Suprapubic skin (tissue), 4 donors: ENCODE data around the gene GSTO2. TPM values are rescaled to one million over a fixed set of nuclear protein-coding genes. Genes with fewer than 3 reads are reported as not detected.

Source experiments
- DNase-seq, 2 donors: peaks; one replicate each; pipeline ENCODE4 v3.0.0-alpha.2; 2019; ENCODE audit warnings: low spot score in 2 of 2
- H3K27ac ChIP-seq: fragments of 200-600 bp; sonication (generic); one replicate; pipeline ENCODE4 v1.5.1; 2019
- H3K27me3 ChIP-seq: fragments of 200-600 bp; sonication (generic); one replicate; pipeline ENCODE4 v1.5.1; 2019
- H3K36me3 ChIP-seq: fragments of 200-600 bp; sonication (generic); one replicate; pipeline ENCODE4 v1.5.1; 2019
- H3K4me1 ChIP-seq: fragments of 200-600 bp; sonication (generic); one replicate; pipeline ENCODE4 v1.5.1; 2019
- H3K4me3 ChIP-seq: fragments of 200-600 bp; sonication (generic); one replicate; pipeline ENCODE4 v1.5.1; 2019; ENCODE audit warnings: mild to moderate bottlenecking
- H3K9me3 ChIP-seq: fragments of 200-600 bp; sonication (generic); one replicate; pipeline ENCODE4 v1.5.1; 2019
- EP300 ChIP-seq: sonication (generic); formaldehyde crosslinking; IDR thresholded peaks from one replicate; pipeline ENCODE4 v1.6.1; 2017; ENCODE audit warnings: antibody characterized with exemption
- POLR2A ChIP-seq, 2 donors: fragments of 450-650 bp; IDR thresholded peaks; one replicate each; pipeline ENCODE4 v1.6.1; 2017; ENCODE audit warnings: antibody characterized with exemption in 2 of 2, mild to moderate bottlenecking in 2 of 2, moderate library complexity in 2 of 2
- POLR2AphosphoS5 ChIP-seq, 3 donors: sonication (generic); formaldehyde crosslinking; IDR thresholded peaks; one replicate each; pipeline ENCODE4 v1.6.1; 2017; ENCODE audit warnings: antibody characterized with exemption in 3 of 3
- WGBS: methylation state at CpG from one replicate; pipeline ENCODE4 v1.1.5; 2018; 5-methylcytosine and 5-hydroxymethylcytosine counted together
- total RNA-seq, 4 donors: library from RNA; depleted of rRNA; stranded (reverse); fragments of >200 nt; gene quantifications; one replicate each; pipeline ENCODE4 v1.1.0, GENCODE V29; 2016
- TF ChIP-seq, protein P1 (sequence below), 2 donors: fragments of 200-600 bp in 1 of 2; fragments of 450-650 bp in 1 of 2; sonication (generic) in 1 of 2; IDR thresholded peaks; one replicate each; pipeline ENCODE4 v1.5.1; 2016 to 2019; ENCODE audit warnings: antibody characterized with exemption in 2 of 2, mild to moderate bottlenecking in 1 of 2, moderate library complexity in 1 of 2

GSTO2 gene
- 10 to 100 TPM; 19.0 to 35.5 (median 25.4) TPM for total RNA-seq

DNA sequence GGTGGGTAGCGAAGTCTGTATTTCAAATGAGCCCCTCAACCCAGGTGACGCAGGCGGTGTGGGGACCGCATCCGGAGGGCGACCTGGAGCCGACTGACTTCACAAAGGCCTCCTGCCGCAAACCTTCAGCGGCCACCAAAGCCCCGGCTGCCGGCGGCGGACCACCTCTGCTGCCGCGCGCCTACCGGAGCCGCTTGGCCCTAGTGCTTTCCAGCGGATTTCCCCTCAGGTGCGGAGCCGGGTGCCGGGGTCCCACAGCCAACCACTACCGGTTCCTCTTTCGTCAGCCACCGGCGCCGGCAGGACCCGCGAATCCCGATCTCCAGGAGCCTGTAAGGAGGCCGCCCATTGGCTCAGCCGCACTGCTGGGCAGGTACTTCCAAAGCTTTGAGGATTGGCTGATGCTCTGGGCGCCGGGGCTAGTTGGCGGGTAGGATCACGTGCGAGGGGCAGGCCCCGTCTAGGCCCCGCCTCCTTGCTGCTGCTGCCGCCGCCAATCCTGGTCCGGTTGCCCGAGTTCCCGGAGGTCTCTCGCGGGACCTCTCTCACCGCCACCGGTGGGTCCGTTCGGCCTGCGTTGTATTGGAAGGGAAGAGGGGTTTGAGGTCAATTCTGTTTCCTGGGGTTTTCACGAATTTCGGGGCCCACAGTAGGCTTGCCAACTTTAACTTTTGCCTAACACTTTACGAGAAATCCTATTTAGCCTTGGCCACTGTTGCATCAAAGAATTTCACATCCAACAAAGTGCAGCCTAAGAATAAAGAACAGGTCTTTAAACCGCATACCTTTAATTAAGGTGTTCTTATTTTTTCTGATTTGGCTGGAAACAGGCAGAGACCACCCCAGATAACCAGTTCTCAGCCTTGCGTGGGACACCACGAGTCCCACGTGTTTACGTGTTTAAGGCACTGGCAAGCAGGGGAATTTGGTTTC is at the start of gene GSTO2:
Gene GSTO2 (plus strand): TSS at position 472 of the 933 bp plus-strand sequence. CDS start 5,732 bp downstream, outside the sequence.
- Histone ChIP-seq H3K4me3 (peak within 1 kb of the TSS; percentile 89), H3K27ac (peak within 1 kb of the TSS; percentile 94), H3K36me3 (peaks cover 36% of the 10 kb centered on the region), H3K27me3 (no peaks in the 10 kb centered on the region), H3K4me1 (peaks cover 21% of the 10 kb centered on the region), H3K9me3 (no peaks in the 10 kb centered on the region)
- 2% methylated on average over 15 of the region's 59 CpGs for WGBS
- peak; percentile 100 for DNase-seq
- TF ChIP-seq EP300 (no peak), POLR2A (IDR thresholded peaks at IDR 0.05) (peak in 1 of 2 donors; percentile 56), POLR2AphosphoS5 (IDR thresholded peaks at IDR 0.05) (peak in 2 of 3 donors; percentile 39 to 54)
- TF ChIP-seq, protein P1, sequence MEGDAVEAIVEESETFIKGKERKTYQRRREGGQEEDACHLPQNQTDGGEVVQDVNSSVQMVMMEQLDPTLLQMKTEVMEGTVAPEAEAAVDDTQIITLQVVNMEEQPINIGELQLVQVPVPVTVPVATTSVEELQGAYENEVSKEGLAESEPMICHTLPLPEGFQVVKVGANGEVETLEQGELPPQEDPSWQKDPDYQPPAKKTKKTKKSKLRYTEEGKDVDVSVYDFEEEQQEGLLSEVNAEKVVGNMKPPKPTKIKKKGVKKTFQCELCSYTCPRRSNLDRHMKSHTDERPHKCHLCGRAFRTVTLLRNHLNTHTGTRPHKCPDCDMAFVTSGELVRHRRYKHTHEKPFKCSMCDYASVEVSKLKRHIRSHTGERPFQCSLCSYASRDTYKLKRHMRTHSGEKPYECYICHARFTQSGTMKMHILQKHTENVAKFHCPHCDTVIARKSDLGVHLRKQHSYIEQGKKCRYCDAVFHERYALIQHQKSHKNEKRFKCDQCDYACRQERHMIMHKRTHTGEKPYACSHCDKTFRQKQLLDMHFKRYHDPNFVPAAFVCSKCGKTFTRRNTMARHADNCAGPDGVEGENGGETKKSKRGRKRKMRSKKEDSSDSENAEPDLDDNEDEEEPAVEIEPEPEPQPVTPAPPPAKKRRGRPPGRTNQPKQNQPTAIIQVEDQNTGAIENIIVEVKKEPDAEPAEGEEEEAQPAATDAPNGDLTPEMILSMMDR (IDR thresholded peaks at IDR 0.05): no peak

DNA sequence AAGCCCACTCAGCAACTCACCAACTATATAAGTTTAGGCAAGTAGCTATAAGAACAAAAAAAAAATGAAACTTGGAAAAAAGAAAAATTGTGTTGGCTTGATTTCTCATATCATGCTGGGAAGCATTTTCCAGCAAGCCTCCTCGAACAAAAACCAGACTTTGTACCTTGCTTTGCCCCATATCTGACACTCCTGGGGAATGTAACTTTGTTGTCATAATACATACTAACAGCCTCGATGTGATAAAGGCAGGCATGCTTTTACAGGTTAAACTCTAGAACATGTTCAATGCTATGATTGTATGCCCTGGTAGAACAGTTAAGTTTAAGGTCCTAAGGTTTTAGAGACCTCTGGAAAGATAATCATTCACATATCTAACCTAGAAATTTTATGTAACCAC is 48.5 kb upstream of the GSTO2 start:
- no peak for TF ChIP-seq POLR2A (IDR thresholded peaks at IDR 0.05)
- TF ChIP-seq EP300: no peak
- no peak for TF ChIP-seq POLR2AphosphoS5 (IDR thresholded peaks at IDR 0.05)
- TF ChIP-seq, protein P1 (IDR thresholded peaks at IDR 0.05): no peak
- Histone ChIP-seq H3K9me3 (no peaks in the 10 kb centered on the region), H3K4me3 (no peak overlapping the region), H3K27ac (no peak overlapping the region), H3K4me1 (no peaks in the 10 kb centered on the region), H3K27me3 (no peaks in the 10 kb centered on the region), H3K36me3 (no peaks in the 10 kb centered on the region)
- DNase-seq: no peak
- 49% methylated on average over 2 of the region's 2 CpGs for WGBS

DNA sequence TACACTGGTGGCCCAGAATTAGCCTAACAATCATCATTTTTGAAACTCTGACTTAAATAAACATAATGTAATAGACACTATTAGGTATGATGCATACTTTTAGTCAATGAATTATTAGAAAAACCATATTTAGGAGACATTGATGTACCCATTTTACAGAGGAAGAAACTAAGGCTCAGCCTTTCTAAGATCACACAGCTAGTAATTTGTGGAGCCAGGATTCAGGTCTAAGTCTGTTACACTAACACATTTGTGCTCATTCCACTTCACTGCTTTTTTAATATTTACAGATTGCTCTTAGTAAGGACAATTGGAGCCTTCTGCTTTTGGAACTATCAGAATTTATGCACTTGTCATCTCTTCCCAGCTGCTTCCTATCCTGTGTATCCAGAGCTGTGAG is 45.7 kb upstream of the GSTO2 start:
- H3K36me3 ChIP-seq: no peaks in the 10 kb centered on the region
- no peak overlapping the region for H3K4me3 ChIP-seq
- H3K27ac ChIP-seq: no peak overlapping the region
- no peak for DNase-seq
- TF ChIP-seq EP300 (no peak), POLR2A (IDR thresholded peaks at IDR 0.05) (no peak), POLR2AphosphoS5 (IDR thresholded peaks at IDR 0.05) (no peak)
- TF ChIP-seq, protein P1 (IDR thresholded peaks at IDR 0.05): no peak
- no peaks in the 10 kb centered on the region for H3K27me3 ChIP-seq
- no peaks in the 10 kb centered on the region for H3K4me1 ChIP-seq
- H3K9me3 ChIP-seq: no peaks in the 10 kb centered on the region

DNA sequence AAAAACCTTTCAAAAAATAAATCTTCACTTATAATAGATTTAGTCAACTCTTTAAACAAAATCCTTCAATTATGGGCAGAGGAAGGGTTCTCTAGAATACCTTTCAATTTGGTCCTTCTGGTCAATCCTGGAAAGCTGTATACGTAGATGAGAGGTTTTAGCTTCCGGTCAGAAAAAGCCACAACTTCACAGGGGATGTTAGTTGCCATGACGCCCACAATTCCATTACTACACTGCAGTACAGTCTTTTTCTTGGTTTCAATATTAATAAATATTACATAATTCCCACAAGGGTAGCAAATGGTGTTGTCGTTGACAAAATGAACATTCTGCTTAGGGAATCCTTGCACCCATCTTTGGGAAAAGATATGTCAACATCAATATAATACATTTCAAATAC is 38.5 kb upstream of the GSTO2 start:
- Histone ChIP-seq H3K4me1 (peaks cover 11% of the 10 kb centered on the region), H3K9me3 (no peaks in the 10 kb centered on the region), H3K27me3 (no peaks in the 10 kb centered on the region), H3K4me3 (no peak overlapping the region), H3K36me3 (no peaks in the 10 kb centered on the region), H3K27ac (no peak overlapping the region)
- no peak for DNase-seq
- 80% methylated on average over 4 of the region's 4 CpGs for WGBS
- TF ChIP-seq POLR2AphosphoS5 (IDR thresholded peaks at IDR 0.05) (no peak), POLR2A (IDR thresholded peaks at IDR 0.05) (no peak), EP300 (no peak)
- TF ChIP-seq, protein P1 (IDR thresholded peaks at IDR 0.05): no peak
